ENCODE data around the gene MYH7B.

GRCh38 chr20:34953960-34954359 is 1.7 kb upstream of the MYH7B start:
- no peak for TF ChIP-seq CTCF (conservative IDR thresholded peaks at IDR 0.05; ENCODE audit: low read depth, low read length)
- TF ChIP-seq EZH2 (IDR thresholded peaks at IDR 0.05; ENCODE audit: borderline replicate concordance, low read depth, low read length, poor library complexity, severe bottlenecking), result no peak
